ENCODE results near the gene LIN7B. TPM values are rescaled to one million over a fixed set of nuclear protein-coding genes. Genes with fewer than 3 reads are reported as not detected.

LIN7B gene
- total RNA-seq, 2 donors from 2014 or later, result 5.1 to 7.7 TPM

DNA sequence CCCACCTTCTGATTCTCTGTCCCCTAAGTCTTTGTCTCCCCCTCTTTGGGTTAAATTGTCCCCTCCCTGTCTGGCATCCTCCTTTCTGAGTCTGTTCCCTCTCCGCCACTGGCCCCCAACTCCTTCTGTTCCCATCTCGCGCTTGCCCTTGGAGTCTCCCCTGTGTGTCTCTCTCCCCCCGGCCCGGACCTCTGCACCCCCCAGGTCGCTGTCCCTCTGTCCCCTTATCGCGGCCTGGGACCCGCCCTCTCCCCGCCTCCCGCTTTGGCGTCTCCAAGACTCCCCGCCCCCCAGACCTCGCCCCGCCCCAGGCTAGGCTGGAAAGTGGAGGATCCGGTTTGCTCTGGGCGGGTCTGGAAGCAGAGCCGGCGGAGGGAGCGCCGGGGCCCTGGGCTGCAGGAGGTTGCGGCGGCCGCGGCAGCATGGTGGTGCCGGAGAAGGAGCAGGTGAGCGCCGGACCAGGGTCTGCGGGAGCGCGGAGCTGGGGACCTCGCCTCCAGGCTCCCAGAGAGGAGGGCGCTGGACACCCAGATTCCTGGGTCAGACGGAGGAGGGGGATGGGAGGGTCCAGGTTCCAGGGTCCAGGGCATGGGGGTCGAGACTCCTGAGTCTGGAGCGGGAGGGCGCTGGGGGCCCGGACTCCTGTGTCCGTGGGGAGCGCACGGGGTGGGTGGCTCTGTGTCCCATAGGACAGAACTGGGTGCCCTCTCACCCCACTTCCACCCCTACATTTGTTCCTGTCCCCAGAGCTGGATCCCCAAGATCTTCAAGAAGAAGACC lies 43.5 kb downstream of the LIN7B start, which contains the start of gene TRPM4:
TSS of gene TRPM4 (plus strand) at position 348 of the 780 bp plus-strand sequence. CDS start at position 423, 75 bp downstream.
- Mint-ChIP-seq H3K4me1 (ENCODE audit: low read depth) (peaks cover 7% of the 10 kb centered on the region), H3K27me3 (ENCODE audit: low read depth) (peaks cover 72% of the 10 kb centered on the region), H3K36me3 (ENCODE audit: insufficient read depth in 2 of 2) (no peaks in the 10 kb centered on the region), H3K4me3 (peak within 1 kb of the TSS; percentile 44 to 67), H3K9me3 (peaks cover 0 to 5% of the 10 kb centered on the region in 2 donors), H3K27ac (no peak within 1 kb of the TSS)
- ATAC-seq (replicated peaks in 1 of 2), result peak; percentile 74 to 82
- DNase-seq, result peak; percentile 52 to 65

DNA sequence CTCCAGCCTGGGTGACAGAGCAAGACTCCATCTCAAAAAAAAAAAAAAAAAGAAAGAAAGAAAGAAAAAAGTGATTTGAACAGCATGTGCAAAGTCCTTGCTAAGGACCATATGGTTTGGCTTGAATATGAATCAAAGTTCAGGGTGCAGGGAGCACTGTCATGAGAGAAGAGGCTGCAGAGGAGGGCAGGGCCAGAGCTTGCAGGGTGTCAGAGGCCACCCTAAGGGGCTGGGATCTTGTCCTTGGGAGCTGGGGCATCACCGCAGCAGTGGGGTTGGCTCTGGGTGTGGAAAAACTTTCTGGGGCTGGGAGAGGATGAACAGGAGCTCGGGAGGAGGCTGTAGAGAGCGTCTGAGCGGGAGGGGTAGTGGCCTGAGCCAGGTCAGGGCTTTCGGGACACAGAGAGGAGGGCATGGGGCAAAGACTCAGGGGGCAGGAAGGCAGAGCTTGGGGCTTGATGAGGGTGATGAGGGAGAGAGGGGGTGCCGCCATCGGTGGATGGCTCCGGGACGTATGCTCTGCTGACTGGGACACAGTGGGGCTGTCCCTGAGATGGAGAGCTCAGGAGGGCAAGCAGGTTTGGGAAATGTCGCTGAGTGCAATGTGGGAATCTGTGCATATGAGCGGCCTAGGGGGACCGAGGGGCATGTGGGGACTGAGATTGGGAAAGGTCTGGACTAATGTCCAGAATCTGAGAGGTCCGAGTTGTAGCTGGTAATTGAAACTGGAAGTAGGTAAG lies 46.5 kb downstream of the LIN7B start:
- H3K27ac Mint-ChIP-seq, result no peak overlapping the region
- ATAC-seq (replicated peaks in 1 of 2) (no peak), DNase-seq (no peak)
- peaks cover 7% of the 10 kb centered on the region for H3K4me1 Mint-ChIP-seq (ENCODE audit: low read depth)
- no peaks in the 10 kb centered on the region for H3K36me3 Mint-ChIP-seq (ENCODE audit: insufficient read depth in 2 of 2)
- H3K4me3 Mint-ChIP-seq, result no peak overlapping the region
- H3K27me3 Mint-ChIP-seq (ENCODE audit: low read depth), result peaks cover 44% of the 10 kb centered on the region
- H3K9me3 Mint-ChIP-seq, result no peaks in the 10 kb centered on the region

DNA sequence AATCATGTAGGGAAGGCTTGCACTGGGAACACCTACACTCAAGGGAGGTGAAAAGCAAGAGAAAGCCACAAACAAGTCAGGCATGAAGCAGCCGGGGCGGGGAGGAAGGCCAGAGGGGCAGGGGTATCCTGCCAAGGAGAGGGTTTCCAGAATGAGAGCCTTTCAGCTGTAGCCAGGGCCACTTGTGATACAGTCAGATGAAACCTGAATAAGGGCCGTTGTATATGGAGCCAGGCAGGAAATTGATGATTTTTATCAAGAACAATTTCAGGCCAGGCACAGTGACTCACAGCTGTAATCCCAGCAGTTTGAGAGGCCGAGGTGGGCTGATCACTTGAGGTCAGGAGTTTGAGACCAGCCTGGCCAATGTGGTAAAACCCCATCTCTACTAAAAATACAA lies 47.8 kb downstream of the LIN7B start:
- DNase-seq, result no peak
- H3K4me3 Mint-ChIP-seq, result no peak overlapping the region
- H3K36me3 Mint-ChIP-seq (ENCODE audit: insufficient read depth in 2 of 2), result no peaks in the 10 kb centered on the region
- no peaks in the 10 kb centered on the region for H3K9me3 Mint-ChIP-seq
- peaks cover 37% of the 10 kb centered on the region for H3K27me3 Mint-ChIP-seq (ENCODE audit: low read depth)
- H3K27ac Mint-ChIP-seq, result no peak overlapping the region
- peaks cover 7% of the 10 kb centered on the region for H3K4me1 Mint-ChIP-seq (ENCODE audit: low read depth)
- no peak for ATAC-seq (replicated peaks in 1 of 2)

DNA sequence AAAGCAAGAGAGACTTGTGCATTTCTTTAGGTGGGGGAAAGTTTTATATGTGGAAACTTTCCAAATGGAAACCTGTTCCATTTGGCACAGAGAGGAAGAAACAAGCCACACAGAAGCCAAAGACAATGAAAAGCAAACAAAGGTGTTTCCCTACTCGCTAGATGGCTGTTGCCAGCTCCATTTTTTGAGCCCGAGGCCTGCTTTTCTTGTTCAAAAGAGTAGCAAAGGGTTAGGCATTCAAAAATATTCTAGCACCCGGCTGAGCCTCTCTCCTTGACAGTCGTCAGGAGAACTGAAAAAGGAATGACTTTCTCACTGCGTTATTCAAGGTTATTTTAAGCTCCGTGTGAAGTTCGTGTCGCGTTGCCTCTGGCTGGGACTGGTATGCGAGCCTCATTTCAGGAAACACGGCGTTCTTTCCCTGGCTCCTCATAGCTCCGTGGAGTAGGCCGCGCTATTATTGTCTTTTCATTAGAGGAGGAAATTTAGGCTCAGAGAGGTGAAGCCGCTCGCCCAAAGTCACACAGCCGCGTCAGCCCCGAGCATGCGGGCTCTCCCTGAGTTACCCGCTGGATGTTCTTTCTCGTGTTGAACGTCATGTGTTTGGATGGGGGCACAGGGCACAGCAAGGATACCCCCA lies 51.1 kb downstream of the LIN7B start:
- ATAC-seq (replicated peaks in 1 of 2) (no peak), DNase-seq (no peak)
- Mint-ChIP-seq H3K4me1 (ENCODE audit: low read depth) (no peaks in the 10 kb centered on the region), H3K27me3 (ENCODE audit: low read depth) (peaks cover 8% of the 10 kb centered on the region), H3K4me3 (no peak overlapping the region), H3K9me3 (no peaks in the 10 kb centered on the region), H3K27ac (no peak overlapping the region), H3K36me3 (ENCODE audit: insufficient read depth in 2 of 2) (no peaks in the 10 kb centered on the region)

DNA sequence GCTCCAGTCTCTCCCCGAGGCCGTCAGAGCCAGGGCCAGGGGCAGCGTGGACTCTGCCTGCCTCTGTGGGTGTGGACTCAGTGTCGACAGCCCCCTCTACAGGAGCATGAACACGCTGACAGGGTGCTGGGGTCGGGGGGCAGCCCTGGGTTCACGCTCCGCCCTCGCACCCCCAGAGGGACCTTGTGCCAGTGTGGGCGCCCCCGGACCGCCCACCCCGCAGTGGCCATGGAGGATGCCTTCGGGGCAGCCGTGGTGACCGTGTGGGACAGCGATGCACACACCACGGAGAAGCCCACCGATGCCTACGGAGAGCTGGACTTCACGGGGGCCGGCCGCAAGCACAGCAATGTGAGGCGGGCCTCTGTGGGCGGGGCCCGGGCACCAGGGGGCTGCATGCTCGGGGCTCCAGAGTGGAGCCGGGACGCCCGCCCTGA lies 51.7 kb downstream of the LIN7B start:
- no peaks in the 10 kb centered on the region for H3K9me3 Mint-ChIP-seq
- DNase-seq, result no peak
- ATAC-seq (replicated peaks in 1 of 2), result no peak
- peaks cover 2% of the 10 kb centered on the region for H3K27me3 Mint-ChIP-seq (ENCODE audit: low read depth)
- H3K36me3 Mint-ChIP-seq (ENCODE audit: insufficient read depth in 2 of 2), result no peaks in the 10 kb centered on the region
- H3K27ac Mint-ChIP-seq, result no peak overlapping the region
- H3K4me1 Mint-ChIP-seq (ENCODE audit: low read depth), result no peaks in the 10 kb centered on the region
- no peak overlapping the region for H3K4me3 Mint-ChIP-seq

DNA sequence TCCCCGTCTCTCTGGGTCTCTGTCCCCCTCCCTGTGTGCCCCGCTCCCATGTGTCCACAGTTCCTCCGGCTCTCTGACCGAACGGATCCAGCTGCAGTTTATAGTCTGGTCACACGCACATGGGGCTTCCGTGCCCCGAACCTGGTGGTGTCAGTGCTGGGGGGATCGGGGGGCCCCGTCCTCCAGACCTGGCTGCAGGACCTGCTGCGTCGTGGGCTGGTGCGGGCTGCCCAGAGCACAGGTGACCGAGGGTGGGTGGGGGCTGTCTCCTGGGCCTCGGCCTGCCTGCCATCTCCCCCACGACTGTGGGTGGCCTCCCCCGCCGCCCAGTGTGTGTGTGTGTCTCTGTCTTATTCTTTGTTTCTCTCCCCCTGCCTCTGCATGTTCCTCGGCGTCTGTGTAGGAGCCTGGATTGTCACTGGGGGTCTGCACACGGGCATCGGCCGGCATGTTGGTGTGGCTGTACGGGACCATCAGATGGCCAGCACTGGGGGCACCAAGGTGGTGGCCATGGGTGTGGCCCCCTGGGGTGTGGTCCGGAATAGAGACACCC lies 53.8 kb downstream of the LIN7B start:
- H3K27ac Mint-ChIP-seq, result no peak overlapping the region
- no peak overlapping the region for H3K4me3 Mint-ChIP-seq
- no peak for ATAC-seq (replicated peaks in 1 of 2)
- H3K9me3 Mint-ChIP-seq, result no peaks in the 10 kb centered on the region
- no peaks in the 10 kb centered on the region for H3K27me3 Mint-ChIP-seq (ENCODE audit: low read depth)
- no peak for DNase-seq
- no peaks in the 10 kb centered on the region for H3K36me3 Mint-ChIP-seq (ENCODE audit: insufficient read depth in 2 of 2)
- H3K4me1 Mint-ChIP-seq (ENCODE audit: low read depth), result no peaks in the 10 kb centered on the region

Other genes starting within 250 kb of the LIN7B start
- 10 to 100 TPM; 16.2 to 24.5 TPM for gene PLEKHA4, start 245.8 kb upstream of the LIN7B start, total RNA-seq
- 100 to 1,000 TPM; 130 to 153 TPM for gene PPP1R15A, start 241.9 kb upstream of the LIN7B start, total RNA-seq
- 1 to 10 TPM in 1 of 2 donors, under 1 TPM in 1; 0.79 to 3.3 TPM for gene TULP2, start 215.6 kb upstream of the LIN7B start, total RNA-seq
- gene NUCB1, start 214.1 kb upstream of the LIN7B start, total RNA-seq, result 100 to 1,000 TPM; 168 to 183 TPM
- gene DHDH, start 180.7 kb upstream of the LIN7B start, total RNA-seq, result 1 to 10 TPM; 3.2 to 3.6 TPM
- gene BAX, start 159.5 kb upstream of the LIN7B start, total RNA-seq, result 100 to 1,000 TPM; 318 to 448 TPM
- gene FTL, start 149.1 kb upstream of the LIN7B start, total RNA-seq, result 100 to 1,000 TPM; 681 to 811 TPM
- gene GYS1, start 121.1 kb upstream of the LIN7B start, total RNA-seq, result 10 to 100 TPM; 25.9 to 29.4 TPM
- gene RUVBL2, start 120.5 kb upstream of the LIN7B start, total RNA-seq, result 10 to 100 TPM; 83.4 to 92.5 TPM
- not detected for gene LHB, start 97.3 kb upstream of the LIN7B start, total RNA-seq
- gene CGB3, start 90.0 kb upstream of the LIN7B start, total RNA-seq, result not detected
- gene CGB2, start 82.5 kb upstream of the LIN7B start, total RNA-seq, result 1 to 10 TPM in 1 of 2 donors, not detected in 1; 1.4 TPM
- not detected for gene CGB1, start 77.5 kb upstream of the LIN7B start, total RNA-seq
- not detected for gene CGB5, start 70.5 kb upstream of the LIN7B start, total RNA-seq
- not detected for gene CGB8, start 65.3 kb upstream of the LIN7B start, total RNA-seq
- not detected for gene CGB7, start 56.6 kb upstream of the LIN7B start, total RNA-seq
- gene NTF4, start 49.6 kb upstream of the LIN7B start, total RNA-seq, result not detected
- not detected for gene KCNA7, start 41.7 kb upstream of the LIN7B start, total RNA-seq
- 100 to 1,000 TPM; 165 to 175 TPM for gene SNRNP70, start 28.9 kb upstream of the LIN7B start, total RNA-seq
- 1 to 10 TPM; 2.2 to 2.9 TPM for gene C19orf73, start 4.8 kb downstream of the LIN7B start, total RNA-seq
- 1 to 10 TPM; 6.2 to 9.0 TPM for gene PPFIA3, start 5.2 kb downstream of the LIN7B start, total RNA-seq
- gene HRC, start 41.0 kb downstream of the LIN7B start, total RNA-seq, result not detected
- 1 to 10 TPM in 1 of 2 donors, under 1 TPM in 1; 0.96 to 1.5 TPM for gene TRPM4, start 43.4 kb downstream of the LIN7B start, total RNA-seq
- 1 to 10 TPM; 2.0 to 3.0 TPM for gene SLC6A16, start 210.8 kb downstream of the LIN7B start, total RNA-seq
- 100 to 1,000 TPM; 248 to 262 TPM for gene CD37, start 221.0 kb downstream of the LIN7B start, total RNA-seq
- gene TEAD2, start 248.0 kb downstream of the LIN7B start, total RNA-seq, result not detected
- gene DKKL1, start 249.5 kb downstream of the LIN7B start, total RNA-seq, result not detected

Measured in activated T-cell treated with anti-CD3 and anti-CD28 coated beads, Interleukin-2, amount 50 U/mL, for 72 hours (primary cell).